ENCODE measurements around the gene LYRM9. TPM values are rescaled to one million over a fixed set of nuclear protein-coding genes. Genes with fewer than 3 reads are reported as not detected.

Gene LYRM9
- total RNA-seq, 2 donors from 2014 or later, result 5.8 to 8.3 TPM

DNA sequence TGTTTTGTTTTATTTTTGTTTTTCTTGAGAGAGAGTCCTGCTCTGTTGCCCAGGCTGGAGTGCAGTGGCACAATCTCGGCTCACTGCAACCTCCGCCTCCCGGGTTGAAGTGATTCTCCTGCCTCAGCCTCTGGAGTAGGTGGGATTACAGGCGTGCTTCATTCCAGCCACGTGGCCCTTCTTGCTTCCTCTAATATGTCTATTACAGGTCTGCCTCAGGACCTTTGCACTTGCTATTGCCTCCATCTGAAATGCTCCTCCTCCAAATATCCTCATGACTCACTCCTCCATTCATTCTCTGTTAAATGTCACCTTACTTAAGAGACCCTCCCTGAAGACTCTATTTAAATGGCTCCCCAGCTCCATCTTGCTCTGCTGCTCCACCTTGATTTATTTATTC lies 39.0 kb downstream of the LYRM9 start:
- H3K4me1 ChIP-seq (ENCODE audit: control insufficient read depth, insufficient read depth, low read length), result no peaks in the 10 kb centered on the region
- no peak overlapping the region for H3K9ac ChIP-seq (ENCODE audit: extremely low read depth, low read length, poor library complexity, severe bottlenecking)
- DNase-seq, result peak; percentile 11
- H3K36me3 ChIP-seq (ENCODE audit: control insufficient read depth, insufficient read depth, low read length), result no peaks in the 10 kb centered on the region
- no peaks in the 10 kb centered on the region for H3K36me3 Mint-ChIP-seq (ENCODE audit: low read depth)
- peaks cover 9% of the 10 kb centered on the region for H3K27me3 Mint-ChIP-seq (ENCODE audit: insufficient read depth)
- H3K4me3 Mint-ChIP-seq, result no peak overlapping the region
- no peak overlapping the region for H3K27ac Mint-ChIP-seq
- no peaks in the 10 kb centered on the region for H3K27me3 ChIP-seq (ENCODE audit: control insufficient read depth, insufficient read depth, low read length, poor library complexity, severe bottlenecking)
- no peaks in the 10 kb centered on the region for H3K9me3 Mint-ChIP-seq
- H3K4me1 Mint-ChIP-seq, result peaks cover 5% of the 10 kb centered on the region
- no peak overlapping the region for H3K4me3 ChIP-seq (ENCODE audit: low read length)
- no peaks in the 10 kb centered on the region for H3K9me3 ChIP-seq (ENCODE audit: control insufficient read depth, low read length)
- no peak overlapping the region for H3K27ac ChIP-seq (ENCODE audit: low read depth, low read length)
- WGBS, 2 experiments (ENCODE audit: insufficient coverage in 1 of 2, insufficient read length in 1 of 2), result 90 to 91% methylated on average over 5 of the region's 5 CpGs
- TF ChIP-seq, protein P1, sequence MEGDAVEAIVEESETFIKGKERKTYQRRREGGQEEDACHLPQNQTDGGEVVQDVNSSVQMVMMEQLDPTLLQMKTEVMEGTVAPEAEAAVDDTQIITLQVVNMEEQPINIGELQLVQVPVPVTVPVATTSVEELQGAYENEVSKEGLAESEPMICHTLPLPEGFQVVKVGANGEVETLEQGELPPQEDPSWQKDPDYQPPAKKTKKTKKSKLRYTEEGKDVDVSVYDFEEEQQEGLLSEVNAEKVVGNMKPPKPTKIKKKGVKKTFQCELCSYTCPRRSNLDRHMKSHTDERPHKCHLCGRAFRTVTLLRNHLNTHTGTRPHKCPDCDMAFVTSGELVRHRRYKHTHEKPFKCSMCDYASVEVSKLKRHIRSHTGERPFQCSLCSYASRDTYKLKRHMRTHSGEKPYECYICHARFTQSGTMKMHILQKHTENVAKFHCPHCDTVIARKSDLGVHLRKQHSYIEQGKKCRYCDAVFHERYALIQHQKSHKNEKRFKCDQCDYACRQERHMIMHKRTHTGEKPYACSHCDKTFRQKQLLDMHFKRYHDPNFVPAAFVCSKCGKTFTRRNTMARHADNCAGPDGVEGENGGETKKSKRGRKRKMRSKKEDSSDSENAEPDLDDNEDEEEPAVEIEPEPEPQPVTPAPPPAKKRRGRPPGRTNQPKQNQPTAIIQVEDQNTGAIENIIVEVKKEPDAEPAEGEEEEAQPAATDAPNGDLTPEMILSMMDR (conservative IDR thresholded peaks at IDR 0.05), result no peak

DNA sequence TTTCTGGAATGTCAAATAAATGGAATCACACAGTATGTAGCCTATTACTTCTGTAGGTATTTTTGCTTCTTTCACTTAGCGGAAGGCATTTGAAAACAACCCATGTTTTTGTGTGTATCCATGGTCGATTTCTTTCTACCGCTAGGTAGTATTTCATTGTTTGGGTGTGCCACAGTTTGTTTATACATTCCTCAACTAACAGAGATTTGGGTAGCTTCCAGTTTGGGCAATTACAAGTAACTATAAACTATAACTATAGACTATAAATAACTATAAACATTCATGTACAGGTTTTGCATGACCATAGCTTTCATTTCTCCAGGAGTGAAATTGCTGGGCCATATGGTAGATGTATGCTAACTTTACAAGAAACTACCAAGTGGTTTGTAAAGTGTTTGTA lies 40.1 kb downstream of the LYRM9 start:
- H3K27ac Mint-ChIP-seq, result no peak overlapping the region
- H3K4me1 Mint-ChIP-seq, result no peaks in the 10 kb centered on the region
- no peaks in the 10 kb centered on the region for H3K9me3 ChIP-seq (ENCODE audit: control insufficient read depth, low read length)
- no peaks in the 10 kb centered on the region for H3K9me3 Mint-ChIP-seq
- H3K27ac ChIP-seq (ENCODE audit: low read depth, low read length), result no peak overlapping the region
- H3K27me3 Mint-ChIP-seq (ENCODE audit: insufficient read depth), result peaks cover 9% of the 10 kb centered on the region
- DNase-seq, result peak; percentile 2
- no peaks in the 10 kb centered on the region for H3K36me3 ChIP-seq (ENCODE audit: control insufficient read depth, insufficient read depth, low read length)
- H3K27me3 ChIP-seq (ENCODE audit: control insufficient read depth, insufficient read depth, low read length, poor library complexity, severe bottlenecking), result no peaks in the 10 kb centered on the region
- no peak overlapping the region for H3K9ac ChIP-seq (ENCODE audit: extremely low read depth, low read length, poor library complexity, severe bottlenecking)
- H3K36me3 Mint-ChIP-seq (ENCODE audit: low read depth), result no peaks in the 10 kb centered on the region
- no peak overlapping the region for H3K4me3 ChIP-seq (ENCODE audit: low read length)
- H3K4me1 ChIP-seq (ENCODE audit: control insufficient read depth, insufficient read depth, low read length), result no peaks in the 10 kb centered on the region
- WGBS, 2 experiments (ENCODE audit: insufficient coverage in 1 of 2, insufficient read length in 1 of 2), result 96% methylated on average over 3 of the region's 3 CpGs; no CpG with 5 or more reads in 1 of the 2 experiments
- TF ChIP-seq, protein P1 (conservative IDR thresholded peaks at IDR 0.05), result no peak
- no peak overlapping the region for H3K4me3 Mint-ChIP-seq

DNA sequence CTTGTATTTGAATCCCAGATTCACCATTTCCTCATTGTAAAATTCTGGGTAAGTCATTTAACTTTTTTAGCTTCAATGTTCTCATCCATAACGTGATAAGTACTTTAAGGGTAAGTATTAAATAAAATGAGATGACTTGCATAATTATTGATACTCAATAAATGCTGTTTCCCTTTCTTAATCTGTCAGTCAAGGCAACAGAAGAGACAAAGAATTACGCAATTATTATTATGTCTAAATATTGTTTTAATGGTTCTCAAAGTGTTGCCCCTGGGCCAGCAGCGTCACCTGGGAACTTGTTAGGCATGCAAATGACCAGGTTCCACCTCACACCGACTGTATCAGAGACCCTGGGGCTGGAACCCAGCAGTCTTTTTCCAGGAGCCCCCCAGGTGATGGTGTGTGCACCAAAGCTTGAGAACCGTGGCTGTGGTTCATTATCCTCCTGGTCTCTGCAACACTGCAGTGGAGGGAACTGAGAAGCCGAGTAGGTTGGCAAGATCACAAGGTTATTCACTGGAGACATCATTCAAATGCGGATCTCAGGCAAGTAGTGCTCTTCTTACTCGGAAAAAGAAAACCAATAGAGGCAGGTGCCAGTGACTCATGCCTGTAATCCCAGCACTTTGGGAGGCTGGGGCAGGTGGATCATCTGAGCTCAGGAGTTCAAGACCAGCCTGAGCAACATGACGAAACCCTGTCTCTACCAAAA lies 43.5 kb downstream of the LYRM9 start:
- peaks cover 11% of the 10 kb centered on the region for H3K9me3 Mint-ChIP-seq
- no peak overlapping the region for H3K9ac ChIP-seq (ENCODE audit: extremely low read depth, low read length, poor library complexity, severe bottlenecking)
- no peaks in the 10 kb centered on the region for H3K9me3 ChIP-seq (ENCODE audit: control insufficient read depth, low read length)
- no peaks in the 10 kb centered on the region for H3K27me3 ChIP-seq (ENCODE audit: control insufficient read depth, insufficient read depth, low read length, poor library complexity, severe bottlenecking)
- no peaks in the 10 kb centered on the region for H3K4me1 Mint-ChIP-seq
- no peak overlapping the region for H3K27ac ChIP-seq (ENCODE audit: low read depth, low read length)
- H3K27ac Mint-ChIP-seq, result no peak overlapping the region
- H3K4me3 ChIP-seq (ENCODE audit: low read length), result no peak overlapping the region
- no peaks in the 10 kb centered on the region for H3K36me3 ChIP-seq (ENCODE audit: control insufficient read depth, insufficient read depth, low read length)
- TF ChIP-seq, protein P1 (conservative IDR thresholded peaks at IDR 0.05), result no peak
- no peaks in the 10 kb centered on the region for H3K4me1 ChIP-seq (ENCODE audit: control insufficient read depth, insufficient read depth, low read length)
- DNase-seq, result peak; percentile 39
- H3K4me3 Mint-ChIP-seq, result no peak overlapping the region
- H3K36me3 Mint-ChIP-seq (ENCODE audit: low read depth), result no peaks in the 10 kb centered on the region
- peaks cover 13% of the 10 kb centered on the region for H3K27me3 Mint-ChIP-seq (ENCODE audit: insufficient read depth)
- WGBS, 2 experiments (ENCODE audit: insufficient coverage in 1 of 2, insufficient read length in 1 of 2), result 69 to 79% methylated on average over 7 to 9 of the region's 9 CpGs

Data from endodermal cell (in vitro differentiated cells).